ENCODE data around the gene SPOCK3. TPM values are rescaled to one million over a fixed set of nuclear protein-coding genes. Genes with fewer than 3 reads are reported as not detected.
"Not testable (repeated sequence)": the region's sequence is repeated elsewhere in the genome, so short reads cannot be mapped to it uniquely, and the experiment has no call there.

The SPOCK3 gene
- total RNA-seq, 2 experiments from 2014 or later: not detected

DNA sequence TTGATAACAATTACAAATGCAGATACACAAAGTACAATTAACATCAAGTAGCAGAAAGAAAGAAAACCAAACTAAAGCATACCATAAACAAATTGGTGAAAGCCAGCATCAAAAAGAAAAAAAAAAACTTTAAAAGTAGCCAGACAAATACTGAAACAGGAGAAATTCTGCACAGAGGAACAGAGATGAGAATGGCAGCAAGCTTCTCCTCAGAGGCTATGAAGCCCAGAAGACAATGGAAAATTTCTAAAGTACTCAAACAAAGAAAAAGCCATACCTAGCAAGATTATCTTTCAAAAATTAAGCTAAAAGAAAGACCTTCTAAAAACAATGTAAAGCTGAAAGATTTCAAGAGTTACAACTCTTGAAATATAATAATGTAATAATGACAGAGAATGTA lies 471.3 kb downstream of the SPOCK3 start:
- no peak for ATAC-seq (ENCODE audit: low read depth)
- Mint-ChIP-seq H3K9me3 (no peaks in the 10 kb centered on the region), H3K27me3 (no peaks in the 10 kb centered on the region)

DNA sequence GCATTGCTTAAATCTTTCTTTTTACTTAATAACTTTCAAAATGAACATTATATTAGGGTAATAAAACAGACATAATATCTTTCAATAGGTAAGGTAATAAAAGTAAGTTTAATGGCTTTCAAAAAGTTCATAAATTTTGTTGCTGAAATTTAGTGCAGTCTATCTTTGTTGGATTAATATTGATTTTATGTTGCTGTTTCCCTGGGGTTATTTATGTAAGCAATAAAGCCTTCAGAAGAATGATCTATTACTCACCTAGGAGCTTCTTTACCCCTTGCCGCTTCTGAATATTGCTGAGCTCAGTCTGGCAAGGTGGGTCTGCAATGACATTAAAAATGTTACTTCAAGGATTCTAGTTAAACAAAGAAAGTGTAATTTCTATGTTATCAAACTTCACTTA lies 492.6 kb downstream of the SPOCK3 start:
- Mint-ChIP-seq H3K27ac (no peak overlapping the region), H3K4me1 (no peaks in the 10 kb centered on the region), H3K4me3 (no peak overlapping the region), H3K36me3 (no peaks in the 10 kb centered on the region), H3K27me3 (no peaks in the 10 kb centered on the region), H3K9me3 (peaks cover 2% of the 10 kb centered on the region)
- DNase-seq (no peak), ATAC-seq (ENCODE audit: low read depth) (no peak)
- POLR2A ChIA-PET: no interaction called here

More for the DNA sequence above, 471.3 kb downstream of the SPOCK3 start:
- POLR2A ChIA-PET: no interaction called here
- no peaks in the 10 kb centered on the region for H3K4me1 Mint-ChIP-seq
- DNase-seq: no peak
- H3K4me3 Mint-ChIP-seq: no peak overlapping the region
- H3K27ac Mint-ChIP-seq: no peak overlapping the region
- no peaks in the 10 kb centered on the region for H3K36me3 Mint-ChIP-seq

DNA sequence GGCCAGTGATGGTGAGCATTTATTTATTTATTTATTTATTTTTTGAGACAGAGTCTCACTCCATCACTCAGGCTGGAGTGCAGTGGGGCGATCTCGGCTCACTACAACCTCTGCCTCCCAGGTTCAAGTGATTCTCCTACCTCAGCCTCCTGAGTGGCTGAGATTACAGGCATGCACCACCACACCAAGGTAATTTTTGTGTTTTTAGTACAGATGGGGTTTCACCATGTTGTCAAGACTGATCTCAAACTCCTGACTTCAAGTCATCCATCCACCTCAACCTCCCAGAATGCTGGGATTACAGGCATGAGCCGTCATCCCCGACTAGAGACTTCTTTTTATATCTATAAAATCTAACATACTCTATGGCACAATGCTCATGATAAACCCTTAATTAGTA lies 495.1 kb downstream of the SPOCK3 start:
- POLR2A ChIA-PET; H3K27me3 Mint-ChIP-seq; DNase-seq; ATAC-seq (ENCODE audit: low read depth); H3K4me3 Mint-ChIP-seq; H3K9me3 Mint-ChIP-seq; H3K4me1 Mint-ChIP-seq; H3K36me3 Mint-ChIP-seq; H3K27ac Mint-ChIP-seq: not testable (repeated sequence)

DNA sequence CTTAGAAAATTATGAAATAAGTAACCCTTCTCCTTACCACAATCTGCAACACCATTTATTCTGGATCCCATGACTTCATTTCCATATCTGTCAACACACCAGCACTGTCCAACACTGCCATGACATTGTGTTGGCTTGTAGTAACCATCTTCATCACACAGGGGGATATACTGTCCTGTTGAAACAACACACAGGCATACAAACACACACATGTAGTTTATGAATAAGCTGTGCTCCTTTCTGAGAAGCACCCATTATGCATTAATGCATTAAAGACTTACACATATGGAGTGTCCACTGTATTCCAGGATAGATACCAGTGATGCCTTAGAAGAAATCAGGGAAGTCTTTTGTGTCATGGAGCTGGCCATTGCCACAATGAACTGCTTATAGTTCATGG lies 496.9 kb downstream of the SPOCK3 start:
- Mint-ChIP-seq H3K27me3 (no peaks in the 10 kb centered on the region), H3K27ac (no peak overlapping the region), H3K9me3 (no peaks in the 10 kb centered on the region), H3K4me1 (no peaks in the 10 kb centered on the region), H3K36me3 (no peaks in the 10 kb centered on the region), H3K4me3 (no peak overlapping the region)
- DNase-seq: no peak
- POLR2A ChIA-PET: no interaction called here
- ATAC-seq (ENCODE audit: low read depth): no peak

DNA sequence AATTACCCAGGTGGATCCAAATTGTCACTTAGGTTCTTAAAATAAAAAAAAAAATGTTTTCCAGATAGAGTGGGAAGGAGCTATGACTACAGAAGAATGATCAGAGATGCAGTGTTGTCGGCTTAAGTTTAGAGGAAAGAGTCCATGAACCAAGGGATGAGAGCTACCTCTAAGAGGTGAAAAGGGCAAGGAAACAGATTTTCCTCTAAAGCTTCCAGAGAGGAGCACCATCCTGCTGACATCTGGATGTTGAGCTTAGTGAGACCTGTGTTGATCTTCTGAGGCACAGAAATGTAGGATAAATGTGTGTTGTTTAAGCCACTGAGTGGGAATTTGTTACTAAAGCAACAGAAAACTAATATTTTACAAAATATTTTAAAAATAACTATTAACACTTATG lies 498.7 kb downstream of the SPOCK3 start:
- ATAC-seq (ENCODE audit: low read depth): no peak
- POLR2A ChIA-PET: no interaction called here
- Mint-ChIP-seq H3K27me3 (no peaks in the 10 kb centered on the region), H3K36me3 (no peaks in the 10 kb centered on the region), H3K9me3 (no peaks in the 10 kb centered on the region), H3K4me1 (no peaks in the 10 kb centered on the region), H3K4me3 (no peak overlapping the region), H3K27ac (no peak overlapping the region)
- no peak for DNase-seq

DNA sequence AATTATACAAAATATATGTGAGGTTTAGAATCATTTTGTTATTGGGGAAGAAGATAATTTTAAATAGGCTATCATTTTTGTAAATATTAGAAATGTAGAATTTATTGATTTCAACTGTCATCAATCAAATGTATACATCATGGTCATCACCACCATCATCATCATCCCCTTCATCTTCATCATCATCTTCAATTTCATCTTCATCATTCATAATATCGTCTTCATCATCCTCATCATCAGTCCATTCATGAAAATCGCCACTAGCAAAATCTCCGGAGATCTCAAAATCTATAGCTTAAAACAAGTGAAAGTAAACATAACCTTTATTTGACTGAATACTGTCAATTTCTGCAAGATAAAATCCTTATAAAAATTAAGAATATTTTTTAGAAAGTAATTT lies 499.5 kb downstream of the SPOCK3 start:
- no peak for ATAC-seq (ENCODE audit: low read depth)

DNA sequence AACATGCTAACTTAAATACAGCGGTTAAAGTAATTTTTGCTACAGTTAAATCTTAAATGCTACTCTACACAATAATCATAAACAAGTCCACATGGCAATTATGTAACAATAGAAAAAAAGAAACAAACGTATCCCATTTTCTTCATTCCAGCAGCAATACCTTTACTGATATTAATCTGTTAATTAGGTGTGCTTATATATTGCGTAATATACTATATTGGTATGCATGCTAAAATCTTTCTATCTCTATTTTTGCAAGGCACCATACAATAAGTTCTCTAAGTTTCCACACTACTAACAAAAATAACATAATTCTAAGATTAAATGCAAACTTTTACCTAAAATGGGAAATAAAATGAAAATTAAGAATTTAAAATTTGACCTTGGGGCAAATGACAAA lies 500.6 kb downstream of the SPOCK3 start:
- Mint-ChIP-seq H3K4me3 (no peak overlapping the region), H3K36me3 (no peaks in the 10 kb centered on the region), H3K27ac (no peak overlapping the region), H3K27me3 (no peaks in the 10 kb centered on the region), H3K9me3 (no peaks in the 10 kb centered on the region), H3K4me1 (no peaks in the 10 kb centered on the region)
- ATAC-seq (ENCODE audit: low read depth) (no peak), DNase-seq (no peak)
- POLR2A ChIA-PET: no interaction called here

More for the DNA sequence above, 499.5 kb downstream of the SPOCK3 start:
- Mint-ChIP-seq H3K27ac (no peak overlapping the region), H3K36me3 (no peaks in the 10 kb centered on the region), H3K4me1 (no peaks in the 10 kb centered on the region), H3K4me3 (no peak overlapping the region), H3K27me3 (no peaks in the 10 kb centered on the region), H3K9me3 (no peaks in the 10 kb centered on the region)
- POLR2A ChIA-PET: no interaction called here
- no peak for DNase-seq

DNA sequence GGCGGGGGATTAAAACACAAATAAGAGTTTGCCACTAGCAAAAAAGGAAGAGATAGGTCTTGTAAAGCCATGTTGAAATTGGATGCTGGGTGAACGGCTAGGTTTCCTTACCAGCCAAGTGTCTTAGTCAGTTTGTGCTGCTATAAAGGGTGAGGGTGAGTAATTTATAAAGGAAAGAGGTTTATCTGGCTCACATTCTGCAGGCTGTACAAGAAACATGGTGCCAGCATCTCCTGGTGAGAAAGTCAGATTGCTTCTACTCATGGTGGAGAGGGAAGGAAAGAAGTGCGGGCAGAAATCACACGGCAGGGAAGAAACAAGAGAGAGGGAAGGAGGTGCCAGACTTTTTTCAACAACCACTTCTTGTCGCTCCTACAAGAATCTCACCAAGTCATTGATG lies 507.5 kb downstream of the SPOCK3 start:
- H3K9me3 Mint-ChIP-seq: peaks cover 2% of the 10 kb centered on the region
- POLR2A ChIA-PET: no interaction called here
- no peaks in the 10 kb centered on the region for H3K4me1 Mint-ChIP-seq
- H3K36me3 Mint-ChIP-seq: no peaks in the 10 kb centered on the region
- no peak overlapping the region for H3K4me3 Mint-ChIP-seq
- DNase-seq (no peak), ATAC-seq (ENCODE audit: low read depth) (no peak)
- no peak overlapping the region for H3K27ac Mint-ChIP-seq
- no peaks in the 10 kb centered on the region for H3K27me3 Mint-ChIP-seq

DNA sequence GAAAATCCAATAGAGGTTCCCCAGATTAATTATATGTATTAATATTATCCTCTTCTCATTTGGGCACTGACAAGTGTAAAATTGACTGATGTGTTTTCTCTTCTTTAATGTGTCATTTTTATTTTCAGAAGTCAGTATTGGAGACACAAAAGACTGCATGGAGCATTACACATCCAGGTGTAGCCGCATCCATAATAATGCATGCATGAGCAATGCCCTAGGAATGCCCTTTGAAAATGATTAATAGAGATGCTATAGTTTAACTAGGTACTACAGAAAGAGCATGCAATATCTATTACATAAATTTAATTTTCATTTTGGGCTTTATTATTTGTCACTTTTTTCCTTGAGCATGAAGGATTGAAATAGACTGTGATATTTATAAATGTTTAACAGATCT lies 509.9 kb downstream of the SPOCK3 start:
- no peaks in the 10 kb centered on the region for H3K27me3 Mint-ChIP-seq
- DNase-seq (no peak), ATAC-seq (ENCODE audit: low read depth) (no peak)
- H3K4me3 Mint-ChIP-seq: no peak overlapping the region
- no peaks in the 10 kb centered on the region for H3K36me3 Mint-ChIP-seq
- H3K9me3 Mint-ChIP-seq: peaks cover 2% of the 10 kb centered on the region
- no peak overlapping the region for H3K27ac Mint-ChIP-seq
- POLR2A ChIA-PET: no interaction called here
- no peaks in the 10 kb centered on the region for H3K4me1 Mint-ChIP-seq

DNA sequence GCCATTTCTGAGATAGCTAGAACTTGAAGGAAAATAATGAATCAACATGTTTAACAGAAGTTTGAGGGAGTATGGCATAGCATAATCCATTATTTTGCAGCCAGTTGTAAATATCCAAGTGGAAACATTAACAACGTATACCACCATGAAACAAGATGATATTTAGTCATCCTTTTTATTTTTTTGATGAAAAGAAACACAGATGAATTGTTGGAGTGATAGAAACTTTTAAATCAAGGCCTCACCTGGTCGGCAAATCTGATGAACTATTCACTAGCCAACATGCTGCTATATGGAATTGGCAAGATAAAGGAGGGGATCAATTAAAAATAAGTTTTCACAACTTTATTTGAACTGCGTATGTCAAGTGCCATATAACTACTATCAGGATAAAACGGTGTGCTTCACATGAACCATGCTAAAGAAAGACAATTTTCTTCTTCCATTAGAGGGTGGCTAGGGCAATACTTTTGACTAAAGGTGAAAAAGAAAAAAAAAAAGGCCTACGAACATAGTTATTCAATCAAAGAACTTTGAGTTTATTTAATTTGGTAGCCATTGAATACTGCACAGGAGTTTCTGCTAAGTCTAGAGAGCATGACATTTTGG lies 510.7 kb downstream of the SPOCK3 start:
- Mint-ChIP-seq H3K36me3 (no peaks in the 10 kb centered on the region), H3K4me3 (no peak overlapping the region), H3K4me1 (no peaks in the 10 kb centered on the region), H3K27me3 (no peaks in the 10 kb centered on the region), H3K9me3 (peaks cover 2% of the 10 kb centered on the region), H3K27ac (no peak overlapping the region)
- ATAC-seq (ENCODE audit: low read depth) (no peak), DNase-seq (no peak)
- POLR2A ChIA-PET: no interaction called here

DNA sequence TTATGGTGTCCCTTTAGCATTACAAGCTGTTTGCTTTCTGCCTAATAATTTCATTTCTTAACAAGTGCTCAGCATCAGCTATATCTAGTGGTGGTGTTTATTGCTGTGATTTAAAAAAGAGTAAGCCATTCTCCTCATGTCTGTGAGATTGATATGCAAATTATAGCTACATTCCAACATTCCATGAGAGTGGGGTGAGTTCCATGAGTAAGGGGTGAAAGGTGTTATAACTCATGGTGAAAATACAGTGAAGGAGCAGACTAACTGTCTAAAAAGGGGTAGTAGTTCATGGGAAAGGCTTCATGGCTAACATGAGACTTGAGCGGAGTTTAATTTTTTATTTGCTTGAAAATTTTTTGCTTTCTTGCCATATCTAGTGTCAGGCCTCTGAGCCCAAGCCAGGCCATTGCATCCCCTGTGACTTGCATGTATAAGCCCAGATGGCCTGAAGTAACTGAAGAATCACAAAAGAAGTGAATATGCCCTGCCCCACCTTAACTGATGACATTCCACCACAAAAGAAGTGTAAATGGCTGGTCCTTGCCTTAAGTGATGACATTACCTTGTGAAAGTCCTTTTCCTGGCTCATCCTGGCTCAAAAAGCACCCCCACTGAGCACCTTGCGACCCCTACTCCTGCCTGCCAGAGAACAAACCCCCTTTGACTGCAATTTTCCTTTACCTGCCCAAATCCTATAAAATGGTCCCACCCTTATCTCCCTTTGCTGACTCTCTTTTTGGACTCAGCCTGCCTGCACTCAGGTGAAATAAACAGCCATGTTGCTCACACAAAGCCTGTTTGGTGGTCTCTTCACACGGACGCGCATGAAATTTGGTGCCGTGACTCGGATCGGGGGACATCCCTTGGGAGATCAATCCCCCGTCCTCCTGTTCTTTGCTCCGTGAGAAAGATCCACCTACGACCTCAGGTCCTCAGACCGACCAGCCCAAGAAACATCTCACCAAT lies 518.3 kb downstream of the SPOCK3 start:
- H3K36me3 Mint-ChIP-seq; H3K4me1 Mint-ChIP-seq; ATAC-seq (ENCODE audit: low read depth); DNase-seq; H3K27me3 Mint-ChIP-seq; H3K4me3 Mint-ChIP-seq; H3K27ac Mint-ChIP-seq; H3K9me3 Mint-ChIP-seq; POLR2A ChIA-PET: not testable (repeated sequence)

DNA sequence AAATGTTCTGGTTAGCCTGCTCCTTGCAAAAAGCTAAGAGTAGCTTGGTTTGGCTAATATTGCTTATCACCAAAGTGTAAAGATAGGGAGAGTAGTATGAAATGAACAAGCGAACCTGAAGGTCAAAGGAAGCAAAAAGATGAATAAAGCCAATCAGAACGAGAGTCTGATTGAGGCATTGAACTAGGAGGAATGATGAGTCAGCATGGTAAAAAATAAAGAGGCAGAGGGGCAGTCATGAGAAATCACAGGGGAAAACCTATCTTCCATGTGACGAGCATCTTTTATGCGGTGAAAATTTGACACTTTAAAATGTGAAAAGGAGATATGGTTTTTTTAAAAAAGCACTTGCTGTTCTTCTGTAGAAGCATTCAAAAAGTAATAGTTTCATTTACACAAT lies 533.7 kb downstream of the SPOCK3 start:
- Mint-ChIP-seq H3K9me3 (peaks cover 7% of the 10 kb centered on the region), H3K4me3 (no peak overlapping the region), H3K36me3 (no peaks in the 10 kb centered on the region), H3K4me1 (no peaks in the 10 kb centered on the region), H3K27me3 (no peaks in the 10 kb centered on the region), H3K27ac (no peak overlapping the region)
- no peak for DNase-seq
- POLR2A ChIA-PET: no interaction called here
- ATAC-seq (ENCODE audit: low read depth): no peak

DNA sequence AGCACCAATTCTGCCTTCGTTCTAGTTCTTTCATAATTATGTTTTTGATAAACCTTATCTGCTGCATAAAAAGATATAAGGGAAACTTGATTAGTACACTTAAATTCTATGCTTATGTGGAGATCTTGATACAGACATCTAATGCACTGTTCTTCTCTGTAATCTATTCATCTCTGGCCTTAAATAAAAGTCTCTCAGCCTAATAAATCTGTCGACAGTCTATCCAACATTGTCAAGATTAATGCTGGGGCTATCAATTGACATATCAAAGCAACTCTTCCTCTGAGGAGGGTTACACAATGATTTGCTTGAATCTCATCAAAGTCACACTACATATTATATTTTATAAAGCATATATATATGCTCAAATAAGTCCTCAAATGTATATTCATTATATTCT lies 545.5 kb downstream of the SPOCK3 start:
- POLR2A ChIA-PET: no interaction called here
- Mint-ChIP-seq H3K4me1 (no peaks in the 10 kb centered on the region), H3K9me3 (peaks cover 1% of the 10 kb centered on the region), H3K36me3 (no peaks in the 10 kb centered on the region), H3K27me3 (no peaks in the 10 kb centered on the region), H3K27ac (no peak overlapping the region), H3K4me3 (no peak overlapping the region)
- no peak for DNase-seq
- ATAC-seq (ENCODE audit: low read depth): no peak

DNA sequence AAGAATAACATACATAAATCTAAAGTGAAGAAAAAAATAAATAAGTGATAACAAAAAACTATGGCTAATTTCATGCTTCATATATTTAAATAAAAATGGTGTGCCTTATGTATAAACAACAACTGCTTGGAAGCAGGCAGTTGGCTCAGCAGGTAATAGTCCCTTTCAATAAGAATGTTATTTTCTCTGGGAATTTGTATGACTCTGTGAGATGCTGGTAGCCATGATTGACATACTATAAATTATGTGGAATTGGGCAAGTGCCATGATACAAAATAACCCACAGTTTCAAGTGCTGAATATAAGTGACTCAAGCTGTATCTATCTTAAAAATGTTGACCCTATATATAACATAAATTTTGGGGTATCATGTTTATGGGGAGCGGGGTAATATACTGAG lies 546.5 kb downstream of the SPOCK3 start:
- POLR2A ChIA-PET: no interaction called here
- Mint-ChIP-seq H3K4me3 (no peak overlapping the region), H3K36me3 (no peaks in the 10 kb centered on the region), H3K9me3 (peaks cover 1% of the 10 kb centered on the region), H3K27me3 (no peaks in the 10 kb centered on the region), H3K27ac (no peak overlapping the region), H3K4me1 (no peaks in the 10 kb centered on the region)
- ATAC-seq (ENCODE audit: low read depth): no peak
- DNase-seq: no peak
